Midbrain (tissue), 1 donor: ENCODE results near the gene MAMDC2.

Experiments used
- DNase-seq: peaks from one replicate; lab custom pipeline; 2025; lab: John Stamatoyannopoulos, UW

MAMDC2 gene

DNA sequence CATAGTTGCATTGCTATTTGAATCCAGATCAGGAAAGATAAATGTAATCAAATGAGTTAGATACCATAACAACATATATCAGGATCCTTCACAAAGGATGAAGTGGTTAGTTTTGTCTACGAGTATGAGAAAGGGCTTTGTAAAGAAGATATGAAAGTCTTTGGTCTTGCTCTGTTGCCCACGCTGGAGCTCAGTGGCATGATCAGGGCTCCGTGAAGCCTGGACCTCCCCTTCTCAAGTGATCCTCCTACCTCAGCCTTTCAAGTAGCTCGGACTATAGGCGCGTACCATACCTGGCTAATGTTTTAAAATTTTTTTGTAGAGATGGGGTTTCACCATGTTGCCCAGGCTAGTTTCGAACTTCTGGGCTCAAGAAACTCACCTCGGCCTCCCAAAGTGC is 217.0 kb downstream of the MAMDC2 start:
- DNase-seq: no peak

DNA sequence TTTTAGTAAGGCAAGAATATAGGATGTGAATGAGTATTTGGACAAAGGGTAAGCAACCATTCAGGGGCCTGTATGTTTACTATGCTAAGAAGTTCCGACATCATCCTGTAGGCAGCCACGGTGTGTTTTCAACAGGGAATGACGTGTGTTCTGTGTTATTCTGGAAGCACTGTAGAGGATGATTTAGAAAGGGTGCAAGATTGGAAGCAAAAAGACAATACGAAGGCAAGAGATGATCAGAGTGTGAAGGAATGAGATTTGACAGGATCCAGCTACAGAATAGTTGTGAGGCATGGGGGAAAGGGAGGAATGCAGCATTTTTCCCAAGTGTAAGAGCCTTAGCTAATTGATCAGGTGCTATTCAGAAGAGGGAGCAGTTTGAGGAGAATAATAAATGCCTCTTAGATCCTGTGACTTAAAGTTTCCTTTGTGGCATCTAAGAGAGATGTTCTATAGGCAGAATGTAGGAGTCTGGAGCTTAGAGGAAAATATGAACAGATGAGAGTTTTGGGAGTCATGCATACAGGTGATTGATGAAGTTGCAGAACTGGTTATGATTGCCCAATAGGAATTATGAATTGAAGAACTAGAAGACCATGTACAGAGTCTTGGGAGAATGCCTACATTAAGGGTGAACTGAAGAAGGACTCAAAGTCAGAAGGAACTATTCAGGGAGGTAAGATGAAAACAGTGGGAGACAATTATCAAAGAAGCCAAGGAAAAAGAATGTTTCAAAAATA is 217.7 kb downstream of the MAMDC2 start:
- no peak for DNase-seq

DNA sequence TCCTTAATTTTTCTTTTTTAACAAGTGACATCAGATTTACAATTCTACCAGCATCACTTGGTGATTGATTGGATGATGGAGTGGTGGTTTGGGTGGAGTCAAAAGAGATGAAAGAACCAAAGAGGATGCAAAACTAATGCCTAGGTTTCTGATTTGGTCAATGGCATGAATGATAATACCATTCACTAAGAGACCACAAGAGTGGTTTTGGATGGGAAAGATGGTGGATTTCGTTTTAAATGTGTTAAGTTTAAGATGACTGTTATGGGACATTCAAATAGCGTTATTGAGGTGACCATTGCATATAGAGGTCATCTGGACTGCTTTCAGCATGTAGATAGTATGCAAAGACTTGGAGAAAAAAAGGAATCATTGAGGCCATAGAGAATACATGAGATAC is 218.7 kb downstream of the MAMDC2 start:
- DNase-seq: no peak

DNA sequence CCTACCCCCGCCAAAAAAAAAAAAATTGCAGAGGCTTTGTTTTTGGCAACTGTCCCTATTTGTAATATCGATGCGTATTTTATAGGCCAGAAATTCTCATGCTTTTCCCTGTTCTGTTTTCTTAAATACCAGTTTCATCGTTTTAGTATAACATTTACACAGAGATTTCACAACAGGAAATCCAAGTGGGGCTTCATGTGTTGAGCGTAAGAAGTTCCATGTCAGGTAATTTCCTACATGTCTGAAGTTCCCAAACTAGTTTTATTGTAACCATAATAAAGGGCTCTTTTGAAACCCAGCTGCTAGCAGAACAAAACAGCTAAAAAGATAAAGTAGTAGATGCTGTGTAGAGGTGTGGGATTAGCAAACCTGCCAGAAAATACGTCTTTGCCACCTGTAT is 219.3 kb downstream of the MAMDC2 start:
- no peak for DNase-seq

DNA sequence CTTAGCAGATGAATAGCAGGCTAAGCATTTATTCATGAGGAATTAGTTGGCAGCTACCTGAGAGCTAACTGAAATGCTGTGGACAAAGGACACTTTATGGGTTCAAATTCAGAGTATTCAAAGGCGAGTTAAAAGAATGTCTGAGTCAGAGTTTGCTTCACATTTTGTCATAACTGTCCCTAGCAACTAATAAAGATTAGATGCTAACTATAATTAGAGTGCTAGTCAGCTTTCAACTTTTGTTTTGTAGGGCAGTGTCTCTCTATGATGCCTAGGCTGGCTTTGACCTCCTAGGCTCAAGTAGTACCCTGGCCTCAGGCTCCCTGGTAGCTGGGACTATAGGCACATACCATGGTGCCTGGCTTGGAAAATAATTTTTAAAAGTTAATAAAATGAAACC is 219.8 kb downstream of the MAMDC2 start:
- no peak for DNase-seq
